PFSK-1 (cell line): ENCODE results near the gene EPHA4.

Experiments used
- SIN3A ChIP-seq: IDR thresholded peaks from 2 replicates; pipeline ENCODE4 v1.6.1; 2012; ENCODE audit warnings: mild to moderate bottlenecking, low read length, moderate library complexity, borderline replicate concordance; ENCODE audit not compliant: insufficient read depth
- TAF1 ChIP-seq: IDR thresholded peaks from 2 replicates; pipeline ENCODE4 v1.6.1; 2012; ENCODE audit warnings: low read length, control low read depth, borderline replicate concordance; ENCODE audit not compliant: insufficient read depth
- TF ChIP-seq, protein P1 (sequence below), 2 experiments: IDR thresholded peaks; 2 replicates each; pipeline versions ENCODE4 v1.6.1 to v1.8.0; 2011 to 2012; ENCODE audit warnings: low read depth in 2 of 2, low read length in 2 of 2, control low read depth in 1 of 2, inconsistent platforms in 1 of 2, mild to moderate bottlenecking in 1 of 2, moderate library complexity in 1 of 2; ENCODE audit not compliant: insufficient read depth in 1 of 2

- TF ChIP-seq, protein P1, sequence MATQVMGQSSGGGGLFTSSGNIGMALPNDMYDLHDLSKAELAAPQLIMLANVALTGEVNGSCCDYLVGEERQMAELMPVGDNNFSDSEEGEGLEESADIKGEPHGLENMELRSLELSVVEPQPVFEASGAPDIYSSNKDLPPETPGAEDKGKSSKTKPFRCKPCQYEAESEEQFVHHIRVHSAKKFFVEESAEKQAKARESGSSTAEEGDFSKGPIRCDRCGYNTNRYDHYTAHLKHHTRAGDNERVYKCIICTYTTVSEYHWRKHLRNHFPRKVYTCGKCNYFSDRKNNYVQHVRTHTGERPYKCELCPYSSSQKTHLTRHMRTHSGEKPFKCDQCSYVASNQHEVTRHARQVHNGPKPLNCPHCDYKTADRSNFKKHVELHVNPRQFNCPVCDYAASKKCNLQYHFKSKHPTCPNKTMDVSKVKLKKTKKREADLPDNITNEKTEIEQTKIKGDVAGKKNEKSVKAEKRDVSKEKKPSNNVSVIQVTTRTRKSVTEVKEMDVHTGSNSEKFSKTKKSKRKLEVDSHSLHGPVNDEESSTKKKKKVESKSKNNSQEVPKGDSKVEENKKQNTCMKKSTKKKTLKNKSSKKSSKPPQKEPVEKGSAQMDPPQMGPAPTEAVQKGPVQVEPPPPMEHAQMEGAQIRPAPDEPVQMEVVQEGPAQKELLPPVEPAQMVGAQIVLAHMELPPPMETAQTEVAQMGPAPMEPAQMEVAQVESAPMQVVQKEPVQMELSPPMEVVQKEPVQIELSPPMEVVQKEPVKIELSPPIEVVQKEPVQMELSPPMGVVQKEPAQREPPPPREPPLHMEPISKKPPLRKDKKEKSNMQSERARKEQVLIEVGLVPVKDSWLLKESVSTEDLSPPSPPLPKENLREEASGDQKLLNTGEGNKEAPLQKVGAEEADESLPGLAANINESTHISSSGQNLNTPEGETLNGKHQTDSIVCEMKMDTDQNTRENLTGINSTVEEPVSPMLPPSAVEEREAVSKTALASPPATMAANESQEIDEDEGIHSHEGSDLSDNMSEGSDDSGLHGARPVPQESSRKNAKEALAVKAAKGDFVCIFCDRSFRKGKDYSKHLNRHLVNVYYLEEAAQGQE (IDR thresholded peaks at IDR 0.05; ENCODE audit: insufficient read depth in 1 of 2, low read depth in 2 of 2, low read length in 2 of 2), result no peak
- TF ChIP-seq SIN3A (no peak), TAF1 (no peak)
Observed at GRCh38 chr2:221370076-221370856, 201.8 kb downstream of the EPHA4 start.
